HEK293 (cell line): Measurements from ENCODE around the gene UNG.

Source experiments
- EGR2 ChIP-seq: fragments of 450-650 bp; formaldehyde crosslinking; IDR thresholded peaks from 2 replicates; pipeline ENCODE4 v1.5.1; 2016; ENCODE audit warnings: low read depth, missing biosample characterization, missing genetic modification characterization
- GLIS2 ChIP-seq: fragments of 450-650 bp; formaldehyde crosslinking; IDR thresholded peaks from 2 replicates; pipeline ENCODE4 v1.5.1; 2016; ENCODE audit warnings: missing biosample characterization, missing genetic modification characterization
- HOXC10 ChIP-seq: sonication (generic); formaldehyde crosslinking; IDR thresholded peaks from 2 replicates; pipeline ENCODE4 v1.8.1; 2023; ENCODE audit warnings: mild to moderate bottlenecking, missing genetic modification reagents
- HOXD13 ChIP-seq: sonication (generic); formaldehyde crosslinking; IDR thresholded peaks from 2 replicates; pipeline ENCODE4 v1.8.0; 2022; ENCODE audit warnings: missing genetic modification reagents, borderline replicate concordance
- KLF8 ChIP-seq: fragments of 450-650 bp; formaldehyde crosslinking; IDR thresholded peaks from 2 replicates; pipeline ENCODE4 v1.5.1; 2016; ENCODE audit warnings: missing biosample characterization, missing genetic modification characterization
- MZF1 ChIP-seq: fragments of 450-650 bp; formaldehyde crosslinking; IDR thresholded peaks from 2 replicates; pipeline ENCODE4 v1.5.1; 2017; ENCODE audit warnings: missing biosample characterization, missing genetic modification characterization, borderline replicate concordance
- OSR2 ChIP-seq: fragments of 450-650 bp; formaldehyde crosslinking; IDR thresholded peaks from 2 replicates; pipeline ENCODE4 v1.5.1; 2016; ENCODE audit warnings: missing biosample characterization, missing genetic modification characterization
- SP3 ChIP-seq: fragments of 450-650 bp; formaldehyde crosslinking; IDR thresholded peaks from 2 replicates; pipeline ENCODE4 v1.5.1; 2016; ENCODE audit warnings: missing biosample characterization, missing genetic modification characterization
- ZBTB17 ChIP-seq: fragments of 450-650 bp; formaldehyde crosslinking; IDR thresholded peaks from 2 replicates; pipeline ENCODE4 v1.5.1; 2016; ENCODE audit warnings: missing biosample characterization, missing genetic modification characterization
- ZFP41 ChIP-seq: fragments of 450-650 bp; formaldehyde crosslinking; IDR thresholded peaks from 2 replicates; pipeline ENCODE4 v1.5.1; 2016; ENCODE audit warnings: missing biosample characterization, missing genetic modification characterization, borderline replicate concordance
- ZNF114 ChIP-seq: fragments of 450-650 bp; formaldehyde crosslinking; IDR thresholded peaks from 2 replicates; pipeline ENCODE4 v1.5.0; 2017; ENCODE audit warnings: missing biosample characterization, missing genetic modification characterization
- ZNF133 ChIP-seq: fragments of 450-650 bp; formaldehyde crosslinking; IDR thresholded peaks from 2 replicates; pipeline ENCODE4 v1.5.1; 2016; ENCODE audit warnings: missing biosample characterization, missing genetic modification characterization
- ZNF138 ChIP-seq: fragments of 450-650 bp; formaldehyde crosslinking; IDR thresholded peaks from 2 replicates; pipeline ENCODE4 v1.5.1; 2016; ENCODE audit warnings: missing biosample characterization, missing genetic modification characterization, borderline replicate concordance
- ZNF146 ChIP-seq: fragments of 450-650 bp; formaldehyde crosslinking; IDR thresholded peaks from 2 replicates; pipeline ENCODE4 v1.5.1; 2016; ENCODE audit warnings: missing biosample characterization, missing genetic modification characterization
- ZNF223 ChIP-seq: fragments of 450-650 bp; formaldehyde crosslinking; IDR thresholded peaks from 2 replicates; pipeline ENCODE4 v1.5.1; 2016; ENCODE audit warnings: missing biosample characterization, missing genetic modification characterization
- ZNF324 ChIP-seq: fragments of 450-650 bp; formaldehyde crosslinking; IDR thresholded peaks from 2 replicates; pipeline ENCODE4 v1.5.1; 2016; ENCODE audit warnings: missing biosample characterization, missing genetic modification characterization
- ZNF366 ChIP-seq: fragments of 450-650 bp; formaldehyde crosslinking; conservative IDR thresholded peaks from 2 replicates; pipeline ENCODE4 v1.5.1; 2016; ENCODE audit warnings: missing biosample characterization, missing genetic modification characterization
- ZNF48 ChIP-seq: fragments of 450-650 bp; formaldehyde crosslinking; IDR thresholded peaks from 2 replicates; pipeline ENCODE4 v1.5.1; 2016; ENCODE audit warnings: missing biosample characterization, missing genetic modification characterization
- ZNF548 ChIP-seq: fragments of 450-650 bp; formaldehyde crosslinking; IDR thresholded peaks from 2 replicates; pipeline ENCODE4 v1.5.1; 2016; ENCODE audit warnings: missing biosample characterization, missing genetic modification characterization
- ZNF555 ChIP-seq: fragments of 450-650 bp; formaldehyde crosslinking; conservative IDR thresholded peaks from 2 replicates; pipeline ENCODE4 v1.5.1; 2017; ENCODE audit warnings: missing biosample characterization, mild to moderate bottlenecking, missing genetic modification characterization, inconsistent platforms
- ZNF561 ChIP-seq: fragments of 450-650 bp; IDR thresholded peaks from 2 replicates; pipeline ENCODE4 v1.5.1; 2018; ENCODE audit warnings: missing biosample characterization, missing genetic modification characterization, borderline replicate concordance
- ZNF701 ChIP-seq: fragments of 450-650 bp; formaldehyde crosslinking; IDR thresholded peaks from 2 replicates; pipeline ENCODE4 v1.5.1; 2016; ENCODE audit warnings: missing biosample characterization, missing genetic modification characterization
- ZNF747 ChIP-seq: fragments of 450-650 bp; formaldehyde crosslinking; IDR thresholded peaks from 2 replicates; pipeline ENCODE4 v1.5.1; 2016; ENCODE audit warnings: missing biosample characterization, missing genetic modification characterization
- ZSCAN16 ChIP-seq: fragments of 450-650 bp; formaldehyde crosslinking; IDR thresholded peaks from 2 replicates; pipeline ENCODE4 v1.5.1; 2016; ENCODE audit warnings: missing biosample characterization, missing genetic modification characterization
- ZSCAN23 ChIP-seq: fragments of 450-650 bp; formaldehyde crosslinking; IDR thresholded peaks from 2 replicates; pipeline ENCODE4 v1.5.1; 2016; ENCODE audit warnings: missing biosample characterization, missing genetic modification characterization
- TF ChIP-seq, protein P1 (sequence below): fragments of 450-650 bp; formaldehyde crosslinking; IDR thresholded peaks from 2 replicates; pipeline ENCODE4 v1.5.1; 2016; ENCODE audit warnings: missing biosample characterization, missing genetic modification characterization
- TF ChIP-seq, protein P2 (sequence below): fragments of 450-650 bp; formaldehyde crosslinking; IDR thresholded peaks from 2 replicates; pipeline ENCODE4 v1.5.1; 2017; ENCODE audit warnings: missing biosample characterization, missing genetic modification characterization
- TF ChIP-seq, protein P3 (sequence below): fragments of 450-650 bp; formaldehyde crosslinking; IDR thresholded peaks from 2 replicates; pipeline ENCODE4 v1.5.1; 2016; ENCODE audit warnings: missing biosample characterization, missing genetic modification characterization
- TF ChIP-seq, protein P4 (sequence below): fragments of 450-650 bp; formaldehyde crosslinking; conservative IDR thresholded peaks from 2 replicates; pipeline ENCODE4 v1.5.1; 2016; ENCODE audit warnings: low read depth, missing biosample characterization, missing genetic modification characterization
- TF ChIP-seq, protein P5 (sequence below): fragments of 450-650 bp; formaldehyde crosslinking; IDR thresholded peaks from 2 replicates; pipeline ENCODE4 v1.5.1; 2017; ENCODE audit warnings: missing biosample characterization, missing genetic modification characterization
- TF ChIP-seq, protein P6 (sequence below): fragments of 450-650 bp; formaldehyde crosslinking; IDR thresholded peaks from 2 replicates; pipeline ENCODE4 v1.5.1; 2016; ENCODE audit warnings: missing biosample characterization, missing genetic modification characterization

UNG gene

DNA sequence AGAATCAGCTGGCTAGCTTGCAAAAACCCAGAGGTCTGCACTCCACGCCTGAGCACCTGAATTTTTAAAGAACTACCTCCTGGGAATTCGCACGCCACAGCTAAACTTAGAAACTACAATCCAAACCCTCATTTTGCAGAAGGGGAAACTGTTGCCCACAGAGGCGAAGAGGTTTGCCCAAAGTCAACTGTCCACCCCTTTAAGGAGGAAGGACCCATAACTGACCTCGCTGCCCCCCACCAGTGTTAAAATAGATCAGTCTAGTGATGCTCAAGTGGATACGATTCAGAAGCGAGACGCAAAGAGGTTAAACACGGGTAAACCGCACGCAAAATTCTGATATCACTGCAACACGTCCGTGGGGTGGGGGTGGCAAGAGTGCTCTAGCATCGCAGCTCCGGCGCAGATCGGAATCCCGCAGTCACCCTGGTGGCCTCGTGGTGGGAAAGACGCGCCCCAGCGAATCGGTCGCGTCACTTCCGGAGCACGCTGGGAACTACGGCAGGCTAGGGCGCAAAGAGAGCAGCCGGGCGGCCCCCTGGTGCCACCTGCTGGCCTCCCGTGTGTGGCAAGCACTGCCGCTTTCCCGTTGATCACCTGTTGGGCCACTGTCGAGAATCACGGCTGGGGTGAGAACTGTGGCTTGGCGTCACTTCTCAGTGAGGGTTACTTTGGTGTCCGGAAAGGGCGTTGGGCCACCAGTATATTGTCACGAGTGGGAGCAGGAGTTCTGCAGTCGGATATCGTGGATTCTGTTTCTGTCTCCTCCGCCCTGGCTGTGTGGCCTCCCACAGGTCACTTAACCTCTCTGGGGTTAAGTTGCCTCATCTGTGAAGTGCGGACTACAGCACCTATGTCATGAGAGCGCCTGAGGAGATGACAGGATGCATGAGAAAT, 4.1 kb upstream of the UNG start, which contains the start of gene ALKBH2 (continued):
- TF ChIP-seq MZF1 (tag by site-specific recombination) (no peak), ZSCAN23 (tag by site-specific recombination) (0 out of 2 replicates have a peak, but pooled peaks have one; percentile 42), ZNF548 (no peak), GLIS2 (tag by site-specific recombination) (peak; percentile 98), ZSCAN16 (tag by site-specific recombination) (peak; percentile 25; the same call in 1 of the 2 replicates), ZFP41 (tag by site-specific recombination) (no peak), KLF8 (peak; percentile 68; the same call in 1 of the 2 replicates), ZNF747 (no peak), ZNF146 (no peak), ZNF701 (tag by site-specific recombination) (no peak), ZNF324 (tag by site-specific recombination) (no peak; the same call in 1 of the 2 replicates), EGR2 (0 out of 2 replicates have a peak, but pooled peaks have one; percentile 8), ZBTB17 (tag by site-specific recombination) (peak; percentile 93), ZNF48 (tag by site-specific recombination) (no peak), HOXD13 (CRISPR knock-in tag) (no peak), HOXC10 (CRISPR knock-in tag) (0 out of 2 replicates have a peak, but pooled peaks have one; percentile 31), ZNF114 (no peak), ZNF138 (tag by site-specific recombination) (no peak), ZNF366 (tag by site-specific recombination) (no peak), ZNF555 (tag by site-specific recombination) (no peak), OSR2 (0 out of 2 replicates have a peak, but pooled peaks have one; percentile 9), ZNF223 (no peak), SP3 (tag by site-specific recombination) (peak; percentile 57), ZNF133 (no peak), ZNF561 (tag by site-specific recombination) (peak; percentile 80; the same call in 1 of the 2 replicates)
- TF ChIP-seq, protein P1, sequence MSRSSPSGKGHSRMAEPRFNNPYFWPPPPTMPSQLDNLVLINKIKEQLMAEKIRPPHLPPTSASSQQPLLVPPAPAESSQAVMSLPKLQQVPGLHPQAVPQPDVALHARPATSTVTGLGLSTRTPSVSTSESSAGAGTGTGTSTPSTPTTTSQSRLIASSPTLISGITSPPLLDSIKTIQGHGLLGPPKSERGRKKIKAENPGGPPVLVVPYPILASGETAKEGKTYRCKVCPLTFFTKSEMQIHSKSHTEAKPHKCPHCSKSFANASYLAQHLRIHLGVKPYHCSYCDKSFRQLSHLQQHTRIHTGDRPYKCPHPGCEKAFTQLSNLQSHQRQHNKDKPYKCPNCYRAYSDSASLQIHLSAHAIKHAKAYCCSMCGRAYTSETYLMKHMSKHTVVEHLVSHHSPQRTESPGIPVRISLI (tag by site-specific recombination), result no peak
- TF ChIP-seq, protein P2, sequence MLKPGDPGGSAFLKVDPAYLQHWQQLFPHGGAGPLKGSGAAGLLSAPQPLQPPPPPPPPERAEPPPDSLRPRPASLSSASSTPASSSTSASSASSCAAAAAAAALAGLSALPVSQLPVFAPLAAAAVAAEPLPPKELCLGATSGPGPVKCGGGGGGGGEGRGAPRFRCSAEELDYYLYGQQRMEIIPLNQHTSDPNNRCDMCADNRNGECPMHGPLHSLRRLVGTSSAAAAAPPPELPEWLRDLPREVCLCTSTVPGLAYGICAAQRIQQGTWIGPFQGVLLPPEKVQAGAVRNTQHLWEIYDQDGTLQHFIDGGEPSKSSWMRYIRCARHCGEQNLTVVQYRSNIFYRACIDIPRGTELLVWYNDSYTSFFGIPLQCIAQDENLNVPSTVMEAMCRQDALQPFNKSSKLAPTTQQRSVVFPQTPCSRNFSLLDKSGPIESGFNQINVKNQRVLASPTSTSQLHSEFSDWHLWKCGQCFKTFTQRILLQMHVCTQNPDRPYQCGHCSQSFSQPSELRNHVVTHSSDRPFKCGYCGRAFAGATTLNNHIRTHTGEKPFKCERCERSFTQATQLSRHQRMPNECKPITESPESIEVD (tag by site-specific recombination), result no peak
- TF ChIP-seq, protein P3, sequence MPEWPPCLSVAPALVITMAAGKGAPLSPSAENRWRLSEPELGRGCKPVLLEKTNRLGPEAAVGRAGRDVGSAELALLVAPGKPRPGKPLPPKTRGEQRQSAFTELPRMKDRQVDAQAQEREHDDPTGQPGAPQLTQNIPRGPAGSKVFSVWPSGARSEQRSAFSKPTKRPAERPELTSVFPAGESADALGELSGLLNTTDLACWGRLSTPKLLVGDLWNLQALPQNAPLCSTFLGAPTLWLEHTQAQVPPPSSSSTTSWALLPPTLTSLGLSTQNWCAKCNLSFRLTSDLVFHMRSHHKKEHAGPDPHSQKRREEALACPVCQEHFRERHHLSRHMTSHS, result no peak
- TF ChIP-seq, protein P4, sequence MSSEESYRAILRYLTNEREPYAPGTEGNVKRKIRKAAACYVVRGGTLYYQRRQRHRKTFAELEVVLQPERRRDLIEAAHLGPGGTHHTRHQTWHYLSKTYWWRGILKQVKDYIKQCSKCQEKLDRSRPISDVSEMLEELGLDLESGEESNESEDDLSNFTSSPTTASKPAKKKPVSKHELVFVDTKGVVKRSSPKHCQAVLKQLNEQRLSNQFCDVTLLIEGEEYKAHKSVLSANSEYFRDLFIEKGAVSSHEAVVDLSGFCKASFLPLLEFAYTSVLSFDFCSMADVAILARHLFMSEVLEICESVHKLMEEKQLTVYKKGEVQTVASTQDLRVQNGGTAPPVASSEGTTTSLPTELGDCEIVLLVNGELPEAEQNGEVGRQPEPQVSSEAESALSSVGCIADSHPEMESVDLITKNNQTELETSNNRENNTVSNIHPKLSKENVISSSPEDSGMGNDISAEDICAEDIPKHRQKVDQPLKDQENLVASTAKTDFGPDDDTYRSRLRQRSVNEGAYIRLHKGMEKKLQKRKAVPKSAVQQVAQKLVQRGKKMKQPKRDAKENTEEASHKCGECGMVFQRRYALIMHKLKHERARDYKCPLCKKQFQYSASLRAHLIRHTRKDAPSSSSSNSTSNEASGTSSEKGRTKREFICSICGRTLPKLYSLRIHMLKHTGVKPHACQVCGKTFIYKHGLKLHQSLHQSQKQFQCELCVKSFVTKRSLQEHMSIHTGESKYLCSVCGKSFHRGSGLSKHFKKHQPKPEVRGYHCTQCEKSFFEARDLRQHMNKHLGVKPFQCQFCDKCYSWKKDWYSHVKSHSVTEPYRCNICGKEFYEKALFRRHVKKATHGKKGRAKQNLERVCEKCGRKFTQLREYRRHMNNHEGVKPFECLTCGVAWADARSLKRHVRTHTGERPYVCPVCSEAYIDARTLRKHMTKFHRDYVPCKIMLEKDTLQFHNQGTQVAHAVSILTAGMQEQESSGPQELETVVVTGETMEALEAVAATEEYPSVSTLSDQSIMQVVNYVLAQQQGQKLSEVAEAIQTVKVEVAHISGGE, result peak; percentile 91
- TF ChIP-seq, protein P5, sequence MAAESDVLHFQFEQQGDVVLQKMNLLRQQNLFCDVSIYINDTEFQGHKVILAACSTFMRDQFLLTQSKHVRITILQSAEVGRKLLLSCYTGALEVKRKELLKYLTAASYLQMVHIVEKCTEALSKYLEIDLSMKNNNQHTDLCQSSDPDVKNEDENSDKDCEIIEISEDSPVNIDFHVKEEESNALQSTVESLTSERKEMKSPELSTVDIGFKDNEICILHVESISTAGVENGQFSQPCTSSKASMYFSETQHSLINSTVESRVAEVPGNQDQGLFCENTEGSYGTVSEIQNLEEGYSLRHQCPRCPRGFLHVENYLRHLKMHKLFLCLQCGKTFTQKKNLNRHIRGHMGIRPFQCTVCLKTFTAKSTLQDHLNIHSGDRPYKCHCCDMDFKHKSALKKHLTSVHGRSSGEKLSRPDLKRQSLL (tag by site-specific recombination), result peak; percentile 99
- TF ChIP-seq, protein P6, sequence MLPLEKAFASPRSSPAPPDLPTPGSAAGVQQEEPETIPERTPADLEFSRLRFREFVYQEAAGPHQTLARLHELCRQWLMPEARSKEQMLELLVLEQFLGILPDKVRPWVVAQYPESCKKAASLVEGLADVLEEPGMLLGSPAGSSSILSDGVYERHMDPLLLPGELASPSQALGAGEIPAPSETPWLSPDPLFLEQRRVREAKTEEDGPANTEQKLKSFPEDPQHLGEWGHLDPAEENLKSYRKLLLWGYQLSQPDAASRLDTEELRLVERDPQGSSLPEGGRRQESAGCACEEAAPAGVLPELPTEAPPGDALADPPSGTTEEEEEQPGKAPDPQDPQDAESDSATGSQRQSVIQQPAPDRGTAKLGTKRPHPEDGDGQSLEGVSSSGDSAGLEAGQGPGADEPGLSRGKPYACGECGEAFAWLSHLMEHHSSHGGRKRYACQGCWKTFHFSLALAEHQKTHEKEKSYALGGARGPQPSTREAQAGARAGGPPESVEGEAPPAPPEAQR (tag by site-specific recombination), result no peak
